ENCODE measurements around the gene INTS11.

INTS11 gene

GRCh38 chr1:1345384-1345783 lies 20.9 kb upstream of the INTS11 start:
- in situ Hi-C loops (cut with MboI; ENCODE audit: low sequenced_read_pairs) = no loop called here

DNA sequence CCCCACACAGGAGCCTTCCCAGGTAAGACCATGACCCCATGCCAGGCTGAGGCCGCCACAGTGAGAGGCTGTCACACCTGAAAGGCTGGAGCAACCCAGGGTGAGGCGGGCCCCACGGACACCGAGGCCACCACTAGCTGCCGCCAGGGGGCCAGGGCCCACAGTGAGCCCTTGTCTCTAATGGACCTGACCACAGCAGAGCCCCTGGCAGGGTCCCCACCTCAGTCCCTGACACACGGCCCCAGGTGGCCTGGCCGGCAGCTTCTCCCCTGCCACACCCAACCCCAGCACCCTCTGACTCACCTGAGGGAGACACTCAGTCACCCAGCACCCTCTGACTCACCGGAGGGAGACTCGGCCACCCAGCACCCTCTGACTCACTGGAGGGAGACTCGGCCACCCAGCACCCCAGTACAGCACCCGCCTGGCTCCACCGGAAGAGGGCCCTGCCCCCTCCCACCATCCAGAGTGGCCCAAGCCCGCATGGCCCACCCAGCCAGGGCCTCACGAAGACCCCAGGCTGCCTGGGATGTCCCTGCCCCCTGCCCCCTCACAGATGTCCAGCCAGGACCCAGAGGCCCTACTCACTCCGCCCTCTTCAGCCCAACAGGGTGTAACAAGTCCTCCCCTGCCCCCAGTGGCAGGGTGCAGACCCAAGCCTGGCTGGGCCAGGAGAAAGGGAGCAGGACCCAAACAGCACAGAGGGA lies 20.3 kb upstream of the INTS11 start:
- in situ Hi-C loops (cut with MboI; ENCODE audit: low sequenced_read_pairs) = no loop called here

GRCh38 chr1:1343811-1344421 lies 19.5 kb upstream of the INTS11 start:
- in situ Hi-C loops (cut with MboI; ENCODE audit: low sequenced_read_pairs) = no loop called here

DNA sequence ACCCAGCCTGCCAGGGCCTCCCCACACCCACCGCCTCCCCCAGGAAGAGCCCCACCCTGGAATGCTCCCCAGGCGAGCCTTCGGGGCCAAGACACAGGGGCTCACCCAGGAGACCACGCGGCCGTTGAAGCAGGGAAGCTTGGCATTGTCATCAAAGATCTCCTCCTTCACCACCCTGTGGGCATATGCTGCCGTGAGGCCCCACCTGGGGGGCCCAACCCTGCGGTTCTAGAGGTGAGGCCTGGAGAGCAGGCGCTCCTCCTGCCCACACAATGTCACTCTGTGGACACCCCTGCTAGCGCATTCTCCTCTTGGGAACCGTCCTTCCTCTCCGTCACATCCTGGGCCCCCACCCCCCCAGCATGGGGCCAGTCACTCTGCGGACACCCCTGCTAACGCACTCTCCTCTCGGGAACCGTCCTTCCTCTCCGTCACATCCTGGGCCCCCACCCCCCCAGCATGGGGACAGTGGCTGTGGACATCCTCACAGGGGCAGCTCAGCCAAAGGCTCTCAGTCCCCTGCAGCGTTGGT lies 18.2 kb upstream of the INTS11 start:
- in situ Hi-C loops (cut with MboI; ENCODE audit: low sequenced_read_pairs) = no loop called here

DNA sequence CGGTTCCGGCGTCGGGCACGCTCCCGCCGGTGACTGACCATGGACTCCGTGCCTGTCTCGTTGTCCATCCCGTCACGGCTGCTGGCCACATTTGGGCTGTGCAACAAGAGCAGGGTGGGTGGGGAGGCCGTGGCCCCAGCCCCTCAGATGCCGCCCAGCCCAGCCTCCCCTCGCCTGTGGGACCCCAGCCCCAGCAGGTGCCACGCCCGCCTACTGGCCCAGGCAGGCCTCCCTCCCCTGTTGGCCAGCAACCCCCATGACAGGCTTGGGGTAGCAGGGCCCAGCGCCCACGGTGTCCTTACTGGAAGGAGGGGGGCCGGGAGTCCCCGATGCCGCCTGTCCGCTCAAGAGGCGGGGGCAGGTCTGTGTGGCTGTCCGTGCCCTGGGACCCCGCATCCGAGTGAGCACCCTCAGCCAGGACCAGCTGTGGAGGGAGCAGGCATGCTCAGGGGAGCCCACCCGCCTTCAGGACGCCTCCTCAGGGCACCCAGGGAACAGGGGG lies 17.7 kb upstream of the INTS11 start:
- in situ Hi-C loops (cut with MboI; ENCODE audit: low sequenced_read_pairs) = no loop called here

GRCh38 chr1:1341549-1342021 lies 17.1 kb upstream of the INTS11 start:
- in situ Hi-C loops (cut with MboI; ENCODE audit: low sequenced_read_pairs) = no loop called here

- in situ Hi-C loops (cut with MboI; ENCODE audit: low sequenced_read_pairs) = no loop called here
These were observed 16.5 kb upstream of the INTS11 start for GRCh38 chr1:1340791-1341548.

GRCh38 chr1:1340185-1340584 lies 15.7 kb upstream of the INTS11 start:
- in situ Hi-C loops (cut with MboI; ENCODE audit: low sequenced_read_pairs) = no loop called here

GRCh38 chr1:1338278-1338677 lies 13.8 kb upstream of the INTS11 start:
- in situ Hi-C loops (cut with MboI; ENCODE audit: low sequenced_read_pairs) = no loop called here

- in situ Hi-C loops (cut with MboI; ENCODE audit: low sequenced_read_pairs) = no loop called here
These were observed 13.3 kb upstream of the INTS11 start for GRCh38 chr1:1337793-1338147.

- in situ Hi-C loops (cut with MboI; ENCODE audit: low sequenced_read_pairs) = no loop called here
These were observed 12.7 kb upstream of the INTS11 start for GRCh38 chr1:1336931-1337792.

DNA sequence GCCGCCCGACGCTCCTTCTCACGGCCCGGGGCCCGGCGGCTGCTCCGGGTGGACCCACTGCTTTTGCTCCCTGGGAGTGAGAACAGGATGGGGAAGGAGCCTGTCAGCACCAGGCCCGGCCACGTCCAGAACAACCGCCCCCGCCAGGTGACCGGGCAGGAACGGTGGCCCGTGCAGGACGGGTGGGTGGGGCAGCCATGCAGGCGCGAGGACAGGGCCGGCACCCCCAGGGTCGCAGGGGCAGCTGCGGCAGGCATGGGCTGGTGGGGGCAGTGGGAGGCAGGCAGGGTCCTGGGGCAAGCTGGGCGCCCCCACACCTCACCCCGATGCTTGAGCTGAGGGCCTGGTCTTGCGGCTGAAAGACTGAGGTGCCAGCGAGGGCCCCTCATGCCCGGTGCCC lies 12.0 kb upstream of the INTS11 start:
- in situ Hi-C loops (cut with MboI; ENCODE audit: low sequenced_read_pairs) = no loop called here

DNA sequence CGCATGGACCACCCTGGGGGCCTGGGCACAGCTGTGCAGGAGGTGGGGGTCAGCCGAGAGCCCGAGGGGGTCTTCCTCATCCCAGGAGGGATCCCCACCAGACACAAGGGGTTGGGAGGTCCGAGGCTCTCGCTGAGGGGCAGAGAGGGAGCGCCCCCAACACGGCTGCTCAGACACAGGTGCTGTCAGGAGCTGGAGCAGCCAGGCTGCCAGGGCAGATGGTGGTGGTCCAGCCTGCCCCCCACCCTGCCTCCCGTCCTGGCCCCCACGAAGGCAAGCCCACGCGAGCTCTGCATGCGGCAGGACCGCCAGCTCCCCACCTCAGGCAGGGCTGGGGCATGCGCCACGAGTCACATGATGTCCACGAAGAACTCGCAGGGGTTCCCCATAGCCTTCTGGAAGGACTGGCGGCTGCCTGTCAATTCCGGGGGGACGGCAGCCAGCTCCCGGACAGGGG lies 11.4 kb upstream of the INTS11 start:
- in situ Hi-C loops (cut with MboI; ENCODE audit: low sequenced_read_pairs) = no loop called here

DNA sequence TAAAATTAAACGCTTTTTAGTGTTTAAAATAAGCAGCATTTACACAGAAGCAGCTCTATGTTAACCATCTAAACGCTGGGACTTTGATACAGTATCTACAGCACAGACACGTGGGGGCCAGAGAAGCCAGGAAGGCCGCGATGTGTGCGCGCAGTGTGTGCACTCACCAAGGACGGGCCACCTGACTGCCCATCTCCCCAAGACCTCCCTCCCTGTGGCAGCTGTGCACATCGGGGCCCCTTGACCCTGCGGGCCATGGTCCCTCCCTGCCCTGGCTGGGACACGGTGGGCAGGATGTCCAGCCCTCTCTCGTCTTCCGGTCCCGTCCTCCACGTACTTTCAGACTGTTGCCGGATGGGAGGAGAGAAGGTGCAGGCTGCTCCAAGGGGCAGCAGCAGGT lies 10.8 kb upstream of the INTS11 start:
- in situ Hi-C loops (cut with MboI; ENCODE audit: low sequenced_read_pairs) = no loop called here

GRCh38 chr1:1334835-1335234 lies 10.4 kb upstream of the INTS11 start:
- in situ Hi-C loops (cut with MboI; ENCODE audit: low sequenced_read_pairs) = no loop called here

GRCh38 chr1:1333551-1334241 lies 9.2 kb upstream of the INTS11 start:
- in situ Hi-C loops (cut with MboI; ENCODE audit: low sequenced_read_pairs) = no loop called here

DNA sequence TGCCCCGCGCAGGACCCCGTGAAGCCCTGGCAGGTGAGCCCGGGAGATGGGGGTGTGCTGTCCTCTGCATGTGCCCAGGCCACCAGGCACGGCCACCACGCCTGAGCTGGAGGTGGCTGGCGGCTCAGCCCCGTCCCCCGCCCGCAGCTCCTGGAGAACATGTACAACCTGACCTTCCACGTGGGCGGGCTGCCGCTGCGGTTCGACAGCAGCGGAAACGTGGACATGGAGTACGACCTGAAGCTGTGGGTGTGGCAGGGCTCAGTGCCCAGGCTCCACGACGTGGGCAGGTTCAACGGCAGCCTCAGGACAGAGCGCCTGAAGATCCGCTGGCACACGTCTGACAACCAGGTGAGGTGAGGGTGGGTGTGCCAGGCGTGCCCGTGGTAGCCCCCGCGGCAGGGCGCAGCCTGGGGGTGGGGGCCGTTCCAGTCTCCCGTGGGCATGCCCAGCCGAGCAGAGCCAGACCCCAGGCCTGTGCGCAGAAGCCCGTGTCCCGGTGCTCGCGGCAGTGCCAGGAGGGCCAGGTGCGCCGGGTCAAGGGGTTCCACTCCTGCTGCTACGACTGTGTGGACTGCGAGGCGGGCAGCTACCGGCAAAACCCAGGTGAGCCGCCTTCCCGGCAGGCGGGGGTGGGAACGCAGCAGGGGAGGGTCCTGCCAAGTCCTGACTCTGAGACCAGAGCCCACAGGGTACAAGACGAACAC lies 8.5 kb upstream of the INTS11 start:
- in situ Hi-C loops (cut with MboI; ENCODE audit: low sequenced_read_pairs) = no loop called here

GRCh38 chr1:1332031-1332755 lies 7.7 kb upstream of the INTS11 start:
- in situ Hi-C loops (cut with MboI; ENCODE audit: low sequenced_read_pairs) = no loop called here

Data from HL-60/S4 treated with retinoic acid at 250 ng/mL for 4 days and 3 days (cell line).